ENCODE results near the gene ZNF57. TPM values are rescaled to one million over a fixed set of nuclear protein-coding genes. Genes with fewer than 3 reads are reported as not detected.

ZNF57 gene
- total and polyA plus RNA-seq, 9 of the 15 experiments (the other 6 are each of a cell fraction or from before 2014, with no cell fraction given), result 3.9 to 13.5 (median 7.8) TPM

- TF ChIP-seq ZNF644 (tag; IDR thresholded peaks at IDR 0.05; ENCODE audit: low read depth) (no peak), SMARCA5 (IDR thresholded peaks at IDR 0.05) (no peak), YY1 (IDR thresholded peaks at IDR 0.05; ENCODE audit: borderline replicate concordance in 1 of 3, control insufficient read depth in 1 of 3, extremely low read depth in 1 of 3, insufficient read depth in 3 of 3, insufficient read length in 1 of 3, insufficient replicate concordance in 2 of 3, low read depth in 1 of 3, low read length in 2 of 3) (peak in 2 of 3 experiments; percentile 45 to 73), ZNF239 (CRISPR knock-in tag; IDR thresholded peaks at IDR 0.05) (no peak), CTCF (IDR thresholded peaks at IDR 0.05 in 2 of 3, conservative IDR thresholded peaks at IDR 0.05 in 1 of 3; ENCODE audit: insufficient read depth in 2 of 3, low read depth in 1 of 3, low read length in 3 of 3) (no peak), ZNF217 (CRISPR knock-in tag; IDR thresholded peaks at IDR 0.05) (no peak), TARDBP (IDR thresholded peaks at IDR 0.05) (peak; percentile 78), TCFL5 (CRISPR knock-in tag; conservative IDR thresholded peaks at IDR 0.05) (no peak), WHSC1 (IDR thresholded peaks at IDR 0.05; ENCODE audit: low read length) (no peak), ZNF140 (CRISPR knock-in tag; IDR thresholded peaks at IDR 0.05) (no peak)
- TF ChIP-seq, protein P1, sequence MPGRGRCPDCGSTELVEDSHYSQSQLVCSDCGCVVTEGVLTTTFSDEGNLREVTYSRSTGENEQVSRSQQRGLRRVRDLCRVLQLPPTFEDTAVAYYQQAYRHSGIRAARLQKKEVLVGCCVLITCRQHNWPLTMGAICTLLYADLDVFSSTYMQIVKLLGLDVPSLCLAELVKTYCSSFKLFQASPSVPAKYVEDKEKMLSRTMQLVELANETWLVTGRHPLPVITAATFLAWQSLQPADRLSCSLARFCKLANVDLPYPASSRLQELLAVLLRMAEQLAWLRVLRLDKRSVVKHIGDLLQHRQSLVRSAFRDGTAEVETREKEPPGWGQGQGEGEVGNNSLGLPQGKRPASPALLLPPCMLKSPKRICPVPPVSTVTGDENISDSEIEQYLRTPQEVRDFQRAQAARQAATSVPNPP (IDR thresholded peaks at IDR 0.05; ENCODE audit: borderline replicate concordance, insufficient read depth, insufficient read length), result no peak
- TF ChIP-seq, protein P2, sequence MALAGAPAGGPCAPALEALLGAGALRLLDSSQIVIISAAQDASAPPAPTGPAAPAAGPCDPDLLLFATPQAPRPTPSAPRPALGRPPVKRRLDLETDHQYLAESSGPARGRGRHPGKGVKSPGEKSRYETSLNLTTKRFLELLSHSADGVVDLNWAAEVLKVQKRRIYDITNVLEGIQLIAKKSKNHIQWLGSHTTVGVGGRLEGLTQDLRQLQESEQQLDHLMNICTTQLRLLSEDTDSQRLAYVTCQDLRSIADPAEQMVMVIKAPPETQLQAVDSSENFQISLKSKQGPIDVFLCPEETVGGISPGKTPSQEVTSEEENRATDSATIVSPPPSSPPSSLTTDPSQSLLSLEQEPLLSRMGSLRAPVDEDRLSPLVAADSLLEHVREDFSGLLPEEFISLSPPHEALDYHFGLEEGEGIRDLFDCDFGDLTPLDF (CRISPR knock-in tag; IDR thresholded peaks at IDR 0.05), result no peak
Observed at GRCh38 chr19:2900296-2901252, at the start of gene ZNF57 (continued).

All from K562 (cell line).